Measurements from ENCODE around the gene TSHZ2.

Gene TSHZ2

DNA sequence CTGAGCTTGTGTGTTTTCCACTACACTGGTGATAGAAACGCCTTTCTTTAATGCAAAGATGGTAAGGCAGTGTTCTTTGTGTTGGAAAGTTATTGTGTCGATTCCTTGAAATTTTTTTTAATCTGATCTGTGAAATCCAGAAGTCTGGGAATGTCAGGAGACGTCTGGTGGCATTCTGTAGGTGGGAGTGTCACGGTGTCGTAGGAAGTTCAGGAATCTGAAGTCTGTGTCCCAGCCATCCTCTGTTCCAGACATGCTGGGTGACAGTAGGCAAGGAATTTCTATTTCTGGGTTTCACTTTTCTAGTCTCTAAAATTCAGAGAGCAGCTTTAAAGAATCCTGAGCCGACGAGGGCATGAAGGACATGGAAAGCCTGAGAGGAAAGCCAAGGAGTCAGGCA lies 397.7 kb downstream of the TSHZ2 start:
- TF ChIP-seq L3MBTL2 (conservative IDR thresholded peaks at IDR 0.05) = no peak
- TF ChIP-seq TARDBP (IDR thresholded peaks at IDR 0.05) = no peak
- TF ChIP-seq FOXM1 (IDR thresholded peaks at IDR 0.05; ENCODE audit: borderline replicate concordance) = no peak
- TF ChIP-seq FOXK2 (IDR thresholded peaks at IDR 0.05) = no peak
- no peak for TF ChIP-seq LEF1 (IDR thresholded peaks at IDR 0.05; ENCODE audit: borderline replicate concordance)
- TF ChIP-seq SUZ12 (IDR thresholded peaks at IDR 0.05) = no peak
- TF ChIP-seq, protein P1, sequence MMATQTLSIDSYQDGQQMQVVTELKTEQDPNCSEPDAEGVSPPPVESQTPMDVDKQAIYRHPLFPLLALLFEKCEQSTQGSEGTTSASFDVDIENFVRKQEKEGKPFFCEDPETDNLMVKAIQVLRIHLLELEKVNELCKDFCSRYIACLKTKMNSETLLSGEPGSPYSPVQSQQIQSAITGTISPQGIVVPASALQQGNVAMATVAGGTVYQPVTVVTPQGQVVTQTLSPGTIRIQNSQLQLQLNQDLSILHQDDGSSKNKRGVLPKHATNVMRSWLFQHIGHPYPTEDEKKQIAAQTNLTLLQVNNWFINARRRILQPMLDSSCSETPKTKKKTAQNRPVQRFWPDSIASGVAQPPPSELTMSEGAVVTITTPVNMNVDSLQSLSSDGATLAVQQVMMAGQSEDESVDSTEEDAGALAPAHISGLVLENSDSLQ (IDR thresholded peaks at IDR 0.05) = no peak
- TF ChIP-seq FOXA1 (IDR thresholded peaks at IDR 0.05) = no peak
- TF ChIP-seq BHLHE40 (IDR thresholded peaks at IDR 0.05; ENCODE audit: borderline replicate concordance) = no peak
- no peak for TF ChIP-seq CTBP1 (IDR thresholded peaks at IDR 0.05; ENCODE audit: borderline replicate concordance)
- no peak for TF ChIP-seq NFRKB (IDR thresholded peaks at IDR 0.05)
- DNase-seq (ENCODE audit: extremely low spot score) = no peak
- POLR2A ChIA-PET = no interaction called here
- CTCF ChIA-PET = no interaction called here

DNA sequence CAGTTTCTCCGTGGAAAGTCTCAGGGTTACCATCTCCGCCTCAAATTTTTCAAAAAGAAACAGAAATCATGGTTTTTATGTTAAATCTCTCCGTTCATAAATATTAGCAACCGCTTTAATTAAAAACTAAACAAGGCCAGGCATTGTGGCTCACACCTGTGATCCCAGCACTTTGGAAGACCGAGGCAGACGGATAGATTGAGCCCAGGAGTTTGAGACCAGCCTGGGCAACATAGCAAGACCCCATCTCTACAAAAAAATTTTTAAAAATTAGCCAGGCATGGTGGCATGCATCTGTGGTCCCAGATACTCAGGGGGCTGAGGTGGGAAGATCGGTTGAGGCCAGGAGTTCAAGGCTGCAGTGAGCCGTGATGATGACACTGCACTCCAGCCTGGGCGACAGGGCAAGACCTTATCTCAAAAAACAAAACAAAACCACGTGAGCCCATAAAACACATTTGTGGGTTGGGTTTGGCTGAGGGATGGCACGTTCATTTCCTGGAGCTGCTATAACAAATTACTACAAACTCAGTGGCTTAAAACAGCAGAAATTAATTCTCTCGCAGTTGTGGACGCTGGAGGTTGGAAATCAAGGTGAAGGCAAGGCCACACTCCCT lies 398.3 kb downstream of the TSHZ2 start:
- CTCF ChIA-PET = no interaction called here
- POLR2A ChIA-PET = no interaction called here
- no peak for TF ChIP-seq ELF4 (IDR thresholded peaks at IDR 0.05)
- no peak for TF ChIP-seq SUZ12 (IDR thresholded peaks at IDR 0.05)
- no peak for TF ChIP-seq BHLHE40 (IDR thresholded peaks at IDR 0.05; ENCODE audit: borderline replicate concordance)
- no peak for TF ChIP-seq ARNT (IDR thresholded peaks at IDR 0.05)
- TF ChIP-seq FOXM1 (IDR thresholded peaks at IDR 0.05; ENCODE audit: borderline replicate concordance) = no peak
- DNase-seq (ENCODE audit: extremely low spot score) = no peak

DNA sequence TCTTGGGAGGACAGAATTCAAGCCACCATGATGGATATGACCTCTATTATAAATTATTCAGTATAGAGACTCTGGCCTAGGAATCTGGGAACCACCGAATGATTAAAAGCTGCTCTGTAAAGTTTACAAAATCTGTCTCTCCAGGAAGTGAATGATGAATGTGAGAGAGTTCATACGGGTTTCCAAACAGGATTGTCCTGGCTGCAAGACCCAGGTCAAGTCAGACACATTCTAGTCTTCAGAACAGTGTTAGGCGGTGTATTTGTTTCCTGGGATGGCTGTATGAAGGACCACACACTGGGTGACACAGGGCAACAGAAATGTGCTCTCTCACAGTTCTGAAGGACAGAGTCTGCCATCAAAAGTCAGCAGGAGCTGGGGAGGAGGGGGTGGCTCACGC lies 399.1 kb downstream of the TSHZ2 start:
- no peak for DNase-seq (ENCODE audit: extremely low spot score)
- ChIA-PET CTCF (no interaction called here), POLR2A (no interaction called here)

DNA sequence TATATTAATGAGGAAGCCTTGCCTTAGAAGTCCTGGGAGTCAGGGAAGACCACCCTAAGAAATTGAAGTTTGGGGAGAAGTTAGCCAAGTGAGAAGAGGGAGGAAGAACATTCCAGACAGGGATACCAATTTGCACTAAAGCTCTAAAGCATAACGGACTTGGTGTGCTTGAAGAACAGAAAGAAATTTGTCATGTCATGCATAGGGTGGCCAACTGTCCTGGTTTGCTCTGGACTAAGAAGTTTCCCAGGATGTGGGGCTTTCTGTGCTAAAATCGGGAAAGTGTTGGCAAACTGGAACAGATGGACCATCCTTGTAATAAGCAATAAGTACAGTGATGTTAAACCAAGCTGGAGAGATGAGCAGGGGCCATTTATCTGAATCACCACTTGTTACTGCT lies 403.9 kb downstream of the TSHZ2 start:
- POLR2A ChIA-PET = no interaction called here
- no peak for DNase-seq (ENCODE audit: extremely low spot score)
- CTCF ChIA-PET = interaction anchor here (0.6 kb wide), 1 partner anchor 832 kb away, joined by 4 read pairs; no protein-coding TSS in a partner anchor
- TF ChIP-seq, protein P1 (IDR thresholded peaks at IDR 0.05) = no peak
- TF ChIP-seq ZNF384 (IDR thresholded peaks at IDR 0.05) (no peak), ELF4 (IDR thresholded peaks at IDR 0.05) (no peak), SUZ12 (IDR thresholded peaks at IDR 0.05) (no peak), ARNT (IDR thresholded peaks at IDR 0.05) (no peak)

More for the DNA sequence above, 399.1 kb downstream of the TSHZ2 start:
- TF ChIP-seq FOXK2 (IDR thresholded peaks at IDR 0.05) (no peak), HDGF (IDR thresholded peaks at IDR 0.05; ENCODE audit: borderline replicate concordance) (no peak), SUZ12 (IDR thresholded peaks at IDR 0.05) (no peak), TARDBP (IDR thresholded peaks at IDR 0.05) (no peak), FOXM1 (IDR thresholded peaks at IDR 0.05; ENCODE audit: borderline replicate concordance) (no peak), SP1 (IDR thresholded peaks at IDR 0.05) (no peak), FOXA1 (IDR thresholded peaks at IDR 0.05) (no peak), NFRKB (IDR thresholded peaks at IDR 0.05) (no peak), CTBP1 (IDR thresholded peaks at IDR 0.05; ENCODE audit: borderline replicate concordance) (no peak), ARNT (IDR thresholded peaks at IDR 0.05) (no peak), ZNF384 (IDR thresholded peaks at IDR 0.05) (no peak), BHLHE40 (IDR thresholded peaks at IDR 0.05; ENCODE audit: borderline replicate concordance) (no peak), L3MBTL2 (conservative IDR thresholded peaks at IDR 0.05) (no peak), ELF4 (IDR thresholded peaks at IDR 0.05) (no peak), LEF1 (IDR thresholded peaks at IDR 0.05; ENCODE audit: borderline replicate concordance) (no peak)
- TF ChIP-seq, protein P1 (IDR thresholded peaks at IDR 0.05) = no peak

DNA sequence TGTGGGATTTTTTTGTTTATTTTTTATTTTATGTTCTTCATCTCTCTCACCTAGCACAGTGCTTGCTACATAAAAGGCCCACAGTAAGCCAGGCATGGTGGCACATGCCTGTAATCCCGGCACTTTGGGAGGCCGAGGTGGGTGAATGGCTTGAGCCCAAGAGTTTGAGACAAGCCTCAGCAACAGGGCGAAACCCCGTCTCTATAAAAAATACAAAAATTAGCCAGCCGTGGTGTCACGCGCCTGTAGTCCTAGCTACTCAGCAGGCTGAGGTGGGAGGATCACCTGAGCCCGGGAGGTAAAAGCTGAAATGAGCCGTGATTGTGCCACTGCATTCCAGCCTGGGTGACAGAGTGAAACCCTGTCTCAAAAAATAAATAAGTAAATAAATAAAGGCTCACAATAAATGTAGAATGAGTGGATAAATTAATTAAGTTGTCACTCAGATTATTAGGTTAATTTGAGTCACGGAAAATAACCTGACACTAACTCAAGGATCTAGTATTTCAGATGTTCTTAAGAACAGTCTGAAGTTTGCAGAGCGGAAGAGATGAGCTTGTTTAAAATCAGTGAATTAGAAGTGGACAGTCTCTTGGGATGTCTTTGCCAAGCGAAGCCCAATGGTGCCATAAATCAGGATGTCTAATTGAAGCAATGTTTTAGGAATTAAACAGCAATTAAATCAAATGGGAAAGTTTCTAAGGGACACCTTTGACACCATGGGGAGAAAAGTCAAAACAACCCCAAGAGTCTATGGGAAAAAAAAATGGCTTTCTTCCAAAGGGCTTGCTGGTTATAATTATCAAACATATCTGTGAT lies 407.1 kb downstream of the TSHZ2 start:
- DNase-seq (ENCODE audit: extremely low spot score) = no peak
- CTCF ChIA-PET = no interaction called here
- no peak for TF ChIP-seq ARNT (IDR thresholded peaks at IDR 0.05)
- TF ChIP-seq FOXA1 (IDR thresholded peaks at IDR 0.05) = no peak
- no peak for TF ChIP-seq FOXM1 (IDR thresholded peaks at IDR 0.05; ENCODE audit: borderline replicate concordance)
- TF ChIP-seq NFRKB (IDR thresholded peaks at IDR 0.05) = no peak
- no peak for TF ChIP-seq ELF4 (IDR thresholded peaks at IDR 0.05)
- TF ChIP-seq CTBP1 (IDR thresholded peaks at IDR 0.05; ENCODE audit: borderline replicate concordance) = no peak
- no peak for TF ChIP-seq HDGF (IDR thresholded peaks at IDR 0.05; ENCODE audit: borderline replicate concordance)
- TF ChIP-seq ZNF384 (IDR thresholded peaks at IDR 0.05) = no peak
- TF ChIP-seq SP1 (IDR thresholded peaks at IDR 0.05) = no peak
- TF ChIP-seq TARDBP (IDR thresholded peaks at IDR 0.05) = no peak
- no peak for TF ChIP-seq BHLHE40 (IDR thresholded peaks at IDR 0.05; ENCODE audit: borderline replicate concordance)
- TF ChIP-seq L3MBTL2 (conservative IDR thresholded peaks at IDR 0.05) = no peak
- TF ChIP-seq, protein P1 (IDR thresholded peaks at IDR 0.05) = no peak
- no peak for TF ChIP-seq FOXK2 (IDR thresholded peaks at IDR 0.05)
- TF ChIP-seq SUZ12 (IDR thresholded peaks at IDR 0.05) = no peak
- no peak for TF ChIP-seq LEF1 (IDR thresholded peaks at IDR 0.05; ENCODE audit: borderline replicate concordance)
- POLR2A ChIA-PET = no interaction called here

All from HEK293T (cell line).